Hypothalamus (tissue), 51 donors: ENCODE data around the gene PDE8A.
"Not testable (repeated sequence)": the region's sequence is repeated elsewhere in the genome, so short reads cannot be mapped to it uniquely, and the experiment has no call there.

Experiments
- DNase-seq, 51 donors: peaks; one replicate each; lab custom pipeline; 2025; lab: John Stamatoyannopoulos, UW

Gene PDE8A

GRCh38 chr15:84987351-84987750 is 5.7 kb downstream of the PDE8A start:
- DNase-seq = not testable (repeated sequence)

- DNase-seq = no peak
These were observed 6.4 kb downstream of the PDE8A start for GRCh38 chr15:84987949-84988624.

GRCh38 chr15:84988909-84989644 is 7.4 kb downstream of the PDE8A start:
- DNase-seq = no peak

- DNase-seq = no peak
These were observed 8.9 kb downstream of the PDE8A start for GRCh38 chr15:84990507-84990906.

GRCh38 chr15:84991014-84991712 is 9.5 kb downstream of the PDE8A start:
- DNase-seq = no peak

- DNase-seq = no peak
These were observed 10.7 kb downstream of the PDE8A start for GRCh38 chr15:84992157-84992944.

GRCh38 chr15:84996055-84996454 is 14.4 kb downstream of the PDE8A start:
- DNase-seq = no peak

GRCh38 chr15:84996714-84997113 is 15.1 kb downstream of the PDE8A start:
- DNase-seq = not testable (repeated sequence)

GRCh38 chr15:84997214-84997613 is 15.6 kb downstream of the PDE8A start:
- not testable (repeated sequence) for DNase-seq

GRCh38 chr15:85000189-85000864 is 18.7 kb downstream of the PDE8A start:
- no peak for DNase-seq

GRCh38 chr15:85000937-85001336 is 19.3 kb downstream of the PDE8A start:
- no peak for DNase-seq

- no peak for DNase-seq
These were observed 20.9 kb downstream of the PDE8A start for GRCh38 chr15:85002517-85002916.

- peak in 1 of 51 donors; percentile 15 for DNase-seq
These were observed 22.1 kb downstream of the PDE8A start for GRCh38 chr15:85003593-85004312.

- DNase-seq = no peak
These were observed 22.9 kb downstream of the PDE8A start for GRCh38 chr15:85004550-85004949.

GRCh38 chr15:85005319-85005718 is 23.7 kb downstream of the PDE8A start:
- DNase-seq = no peak

- DNase-seq = no peak
These were observed 24.1 kb downstream of the PDE8A start for GRCh38 chr15:85005746-85006145.

- no peak for DNase-seq
These were observed 24.5 kb downstream of the PDE8A start for GRCh38 chr15:85006201-85006600.

GRCh38 chr15:85006655-85007054 is 25.0 kb downstream of the PDE8A start:
- DNase-seq = peak in 1 of 51 donors; percentile 16

GRCh38 chr15:85007137-85007536 is 25.5 kb downstream of the PDE8A start:
- DNase-seq = no peak
